HG03439 (cell line): ENCODE measurements around the gene GAS7.

Experiments used
- ATAC-seq: cut with Tn5 transposase; IDR thresholded peaks from one replicate; pipeline ENCODE4 v1.9.1; 2021; ENCODE audit warnings: mild to moderate bottlenecking, moderate library complexity; ENCODE audit not compliant: unreplicated experiment

Gene GAS7

GRCh38 chr17:10172241-10172741 is 26.1 kb downstream of the GAS7 start:
- ATAC-seq, result no peak

GRCh38 chr17:10171581-10171981 is 26.8 kb downstream of the GAS7 start:
- ATAC-seq, result no peak

- no peak for ATAC-seq
Observed at GRCh38 chr17:10171122-10171571, 27.3 kb downstream of the GAS7 start.

GRCh38 chr17:10170233-10170632 is 28.2 kb downstream of the GAS7 start:
- no peak for ATAC-seq

DNA sequence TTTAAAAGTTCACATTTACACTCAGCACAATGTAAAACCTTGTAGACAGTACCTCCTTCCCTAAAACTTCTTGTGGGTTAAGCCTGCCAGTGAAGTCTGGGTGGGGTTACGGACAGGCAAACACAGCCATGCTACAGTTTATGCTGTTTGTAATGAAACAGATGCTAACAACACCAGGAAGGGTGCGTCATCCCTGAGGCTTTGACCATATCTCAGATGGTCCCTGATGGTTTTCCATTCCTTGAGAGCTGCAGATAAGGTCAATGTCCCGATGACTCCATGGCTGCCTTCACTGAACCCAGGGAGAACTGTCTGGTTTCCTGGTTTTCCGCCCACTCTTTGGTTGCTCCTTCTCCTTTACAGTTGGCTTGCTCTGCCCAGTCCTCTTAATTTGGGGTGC is 29.1 kb downstream of the GAS7 start:
- ATAC-seq, result no peak

- no peak for ATAC-seq
Observed at GRCh38 chr17:10166176-10166935, 32.0 kb downstream of the GAS7 start.

DNA sequence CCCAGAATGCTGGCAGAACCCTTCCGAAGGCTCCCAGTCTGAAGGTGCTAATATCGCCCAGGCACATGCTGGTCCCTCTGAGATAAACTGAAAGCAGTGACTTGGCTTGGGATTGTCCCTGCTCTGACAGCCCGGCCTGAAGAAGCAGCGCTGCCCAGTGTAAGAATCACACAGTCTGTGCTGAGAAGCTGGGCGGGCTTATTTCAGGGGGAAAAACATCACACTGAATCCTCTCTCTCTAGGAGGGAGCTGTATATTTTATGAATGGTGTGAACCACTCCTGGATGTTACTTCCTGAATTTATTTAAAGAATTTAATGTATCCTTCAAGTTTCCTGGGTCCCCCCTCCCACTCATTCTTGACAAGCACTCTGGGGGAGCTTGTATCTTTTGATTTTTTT is 36.3 kb downstream of the GAS7 start:
- peak; percentile 57 for ATAC-seq

- ATAC-seq, result no peak
Observed at GRCh38 chr17:10161386-10161785, 37.0 kb downstream of the GAS7 start.

- peak; percentile 70 for ATAC-seq
Observed at GRCh38 chr17:10156948-10157607, 41.3 kb downstream of the GAS7 start.

- no peak for ATAC-seq
Observed at GRCh38 chr17:10156599-10156947, 41.8 kb downstream of the GAS7 start.

GRCh38 chr17:10156077-10156435 is 42.4 kb downstream of the GAS7 start:
- ATAC-seq, result no peak

- ATAC-seq, result no peak
Observed at GRCh38 chr17:10155371-10156076, 42.9 kb downstream of the GAS7 start.

GRCh38 chr17:10151667-10152496 is 46.5 kb downstream of the GAS7 start:
- ATAC-seq, result no peak

- no peak for ATAC-seq
Observed at GRCh38 chr17:10149573-10150399, 48.6 kb downstream of the GAS7 start.

DNA sequence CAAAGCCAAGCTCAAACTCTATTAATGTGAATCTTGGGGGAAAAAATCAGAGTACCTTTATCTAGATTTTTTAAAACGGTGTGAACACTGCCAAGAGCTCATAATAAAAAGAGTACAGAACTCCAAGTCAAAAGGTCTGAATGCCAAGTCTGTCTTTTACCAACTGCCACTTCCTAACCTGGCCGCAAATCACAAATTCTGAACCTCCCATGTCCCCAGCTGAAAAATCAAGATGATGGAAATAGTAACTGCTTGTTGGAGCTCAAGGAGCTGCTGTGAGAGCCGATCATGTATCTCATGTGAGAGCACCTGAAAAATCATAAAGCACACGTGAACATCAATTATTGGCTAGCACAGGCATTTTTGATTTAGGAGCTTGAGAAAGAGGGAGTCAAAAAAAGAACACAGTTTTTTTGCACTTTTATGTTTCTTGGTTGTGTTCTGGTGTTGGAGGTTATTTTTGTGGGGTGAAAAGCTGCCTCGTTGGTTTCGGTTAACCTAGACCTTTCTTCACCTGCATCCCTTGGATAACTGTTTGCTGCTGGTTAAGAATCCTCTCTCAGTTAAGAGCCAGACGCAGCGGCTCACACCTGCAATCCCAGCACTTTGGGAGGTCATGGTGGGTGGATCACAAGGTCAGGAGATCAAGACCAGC is 50.5 kb downstream of the GAS7 start:
- no peak for ATAC-seq

GRCh38 chr17:10147040-10147439 is 51.4 kb downstream of the GAS7 start:
- no peak for ATAC-seq

DNA sequence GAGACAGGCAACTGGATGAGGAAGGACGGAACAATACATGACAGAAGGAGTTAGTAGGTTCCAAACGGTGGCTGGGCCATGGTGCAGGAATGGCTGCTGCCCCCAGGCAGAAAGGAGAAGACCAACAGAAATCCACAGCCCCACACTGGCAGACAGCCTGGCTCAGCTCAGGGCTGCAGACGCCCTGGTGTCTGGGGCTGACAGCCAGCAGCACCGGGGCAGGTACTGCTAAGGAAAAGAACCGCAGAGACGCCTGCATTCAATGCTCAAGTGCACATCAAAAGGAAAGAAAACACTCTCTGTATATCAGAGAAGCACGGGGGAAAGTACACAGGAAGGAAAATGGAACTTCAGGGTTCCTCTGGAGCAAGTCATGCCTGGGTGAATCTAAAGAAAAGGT is 53.4 kb downstream of the GAS7 start:
- ATAC-seq, result no peak

DNA sequence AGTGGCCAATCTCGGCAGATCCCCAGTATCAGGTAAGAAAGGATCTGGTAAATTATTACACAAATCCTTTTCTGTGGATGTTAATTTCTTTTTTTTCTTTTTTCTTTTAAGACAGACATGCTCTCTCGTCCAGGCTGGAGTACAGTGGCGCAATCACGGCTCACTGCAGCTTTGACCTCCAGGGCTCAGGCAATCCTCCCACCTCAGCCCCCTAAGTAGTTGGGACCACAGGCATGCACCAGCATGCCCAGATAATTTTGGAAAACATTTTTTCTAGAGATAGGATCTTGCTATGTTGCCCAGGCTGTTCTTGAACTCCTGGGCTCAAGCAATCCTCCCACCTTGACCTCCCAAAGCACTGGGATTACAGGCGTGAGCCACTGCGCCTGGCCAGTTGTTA is 54.0 kb downstream of the GAS7 start:
- no peak for ATAC-seq

DNA sequence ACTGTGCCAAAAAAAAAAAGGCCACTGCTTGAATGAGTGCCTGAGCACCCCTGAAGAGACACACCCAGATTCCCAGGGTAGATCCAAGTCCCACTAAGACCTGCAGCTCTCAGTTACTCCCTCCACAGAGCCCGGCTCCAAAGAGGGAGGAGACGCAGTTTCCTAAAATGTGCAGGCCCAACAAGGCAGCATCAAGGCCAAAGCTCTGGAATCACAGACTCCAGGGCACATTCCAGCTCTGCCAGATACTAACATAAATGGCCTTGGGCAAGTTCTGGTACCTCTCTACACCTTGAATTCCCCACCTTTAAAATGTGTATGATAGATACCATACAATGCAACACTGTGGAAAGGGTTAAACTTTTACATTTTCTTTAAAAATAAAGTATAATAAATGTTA is 57.0 kb downstream of the GAS7 start:
- ATAC-seq, result no peak

GRCh38 chr17:10139577-10139976 is 58.8 kb downstream of the GAS7 start:
- ATAC-seq, result no peak
